ENCODE results near the gene DGKD. TPM values are rescaled to one million over a fixed set of nuclear protein-coding genes. Genes with fewer than 3 reads are reported as not detected.

DGKD gene
- total RNA-seq, 1 donor from 2014 or later, result 15.3 TPM

DNA sequence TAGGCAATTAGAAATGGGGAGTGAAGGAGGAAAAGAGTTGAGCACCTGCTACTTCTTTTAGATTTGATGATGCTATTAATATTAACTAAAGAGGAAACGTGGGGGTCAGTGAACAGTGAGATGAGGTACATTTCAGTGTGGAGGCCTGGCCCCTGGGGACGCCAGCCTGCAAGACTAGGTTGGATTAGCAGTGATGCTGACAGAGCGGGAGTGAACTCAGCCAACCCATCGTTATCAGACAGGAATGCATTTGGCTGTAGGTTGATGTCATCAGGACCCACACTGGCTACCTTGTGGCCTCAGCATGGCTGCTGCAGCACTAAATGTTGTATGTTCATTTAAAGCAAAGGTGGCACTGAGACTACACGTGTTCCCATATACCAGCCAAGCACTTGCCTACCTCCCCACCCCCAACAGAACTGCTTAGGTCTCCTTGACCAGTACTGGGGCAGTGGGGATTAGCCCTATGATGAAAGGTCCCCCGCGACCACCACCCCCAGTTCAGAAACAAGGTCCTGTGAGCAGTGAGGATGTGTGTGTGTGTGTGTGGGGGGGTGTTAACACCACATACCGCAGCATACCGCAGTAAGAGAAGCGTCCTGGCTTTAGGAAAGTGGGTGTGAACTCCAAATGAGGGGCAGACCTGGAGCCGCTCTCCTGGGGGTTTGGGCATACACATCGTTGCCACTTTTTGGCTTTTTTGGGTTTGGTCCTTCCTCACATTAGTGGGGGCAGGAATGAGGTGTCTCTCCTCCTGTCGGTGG is 26.0 kb downstream of the DGKD start:
- H3K4me3 Mint-ChIP-seq (ENCODE audit: unreplicated experiment), result no peak overlapping the region
- H3K27me3 Mint-ChIP-seq (ENCODE audit: unreplicated experiment), result peaks cover 1% of the 10 kb centered on the region
- H3K36me3 Mint-ChIP-seq (ENCODE audit: low read depth, unreplicated experiment), result no peaks in the 10 kb centered on the region
- H3K27ac Mint-ChIP-seq (ENCODE audit: unreplicated experiment), result no peak overlapping the region
- TF ChIP-seq, protein P1, sequence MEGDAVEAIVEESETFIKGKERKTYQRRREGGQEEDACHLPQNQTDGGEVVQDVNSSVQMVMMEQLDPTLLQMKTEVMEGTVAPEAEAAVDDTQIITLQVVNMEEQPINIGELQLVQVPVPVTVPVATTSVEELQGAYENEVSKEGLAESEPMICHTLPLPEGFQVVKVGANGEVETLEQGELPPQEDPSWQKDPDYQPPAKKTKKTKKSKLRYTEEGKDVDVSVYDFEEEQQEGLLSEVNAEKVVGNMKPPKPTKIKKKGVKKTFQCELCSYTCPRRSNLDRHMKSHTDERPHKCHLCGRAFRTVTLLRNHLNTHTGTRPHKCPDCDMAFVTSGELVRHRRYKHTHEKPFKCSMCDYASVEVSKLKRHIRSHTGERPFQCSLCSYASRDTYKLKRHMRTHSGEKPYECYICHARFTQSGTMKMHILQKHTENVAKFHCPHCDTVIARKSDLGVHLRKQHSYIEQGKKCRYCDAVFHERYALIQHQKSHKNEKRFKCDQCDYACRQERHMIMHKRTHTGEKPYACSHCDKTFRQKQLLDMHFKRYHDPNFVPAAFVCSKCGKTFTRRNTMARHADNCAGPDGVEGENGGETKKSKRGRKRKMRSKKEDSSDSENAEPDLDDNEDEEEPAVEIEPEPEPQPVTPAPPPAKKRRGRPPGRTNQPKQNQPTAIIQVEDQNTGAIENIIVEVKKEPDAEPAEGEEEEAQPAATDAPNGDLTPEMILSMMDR (IDR thresholded peaks at IDR 0.05; ENCODE audit: unreplicated experiment), result no peak
- no peaks in the 10 kb centered on the region for H3K9me3 Mint-ChIP-seq (ENCODE audit: unreplicated experiment)
- H3K4me1 Mint-ChIP-seq (ENCODE audit: unreplicated experiment), result no peaks in the 10 kb centered on the region
- no peak for DNase-seq (ENCODE audit: low spot score)

DNA sequence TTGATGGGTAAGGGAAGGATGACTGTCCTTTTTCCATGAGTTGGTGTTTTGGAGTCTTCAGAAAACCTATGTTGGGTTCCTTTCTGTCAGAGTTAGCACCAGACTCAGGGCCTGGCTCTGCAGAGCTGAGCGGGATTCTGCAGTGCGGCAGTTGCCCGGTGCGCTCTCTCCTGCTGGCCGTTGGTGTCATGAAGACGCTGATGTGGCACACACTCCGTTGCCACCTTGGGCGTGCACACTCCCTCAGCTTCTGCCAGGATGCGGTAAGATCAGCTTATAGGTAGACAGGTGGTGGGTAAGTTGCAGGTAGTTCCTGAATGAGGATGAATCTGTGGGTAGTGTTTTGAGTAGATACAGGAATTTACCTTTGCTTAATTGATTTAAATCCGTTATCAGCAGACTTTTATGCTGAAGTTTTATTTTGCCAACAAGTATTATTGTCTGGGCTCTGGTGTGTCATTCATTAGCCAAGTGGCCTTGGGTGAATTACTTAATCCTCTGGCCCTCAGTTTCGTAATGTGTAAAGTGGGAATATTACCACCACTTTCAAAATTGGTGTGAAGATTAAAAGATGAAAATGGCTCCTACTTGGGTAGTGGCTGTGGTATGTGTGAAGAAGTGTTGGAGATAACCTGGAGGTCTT is 26.8 kb downstream of the DGKD start:
- TF ChIP-seq, protein P1 (IDR thresholded peaks at IDR 0.05; ENCODE audit: unreplicated experiment), result no peak
- H3K9me3 Mint-ChIP-seq (ENCODE audit: unreplicated experiment), result no peaks in the 10 kb centered on the region
- no peaks in the 10 kb centered on the region for H3K4me1 Mint-ChIP-seq (ENCODE audit: unreplicated experiment)
- no peak overlapping the region for H3K4me3 Mint-ChIP-seq (ENCODE audit: unreplicated experiment)
- peaks cover 1% of the 10 kb centered on the region for H3K27me3 Mint-ChIP-seq (ENCODE audit: unreplicated experiment)
- DNase-seq (ENCODE audit: low spot score), result no peak
- H3K36me3 Mint-ChIP-seq (ENCODE audit: low read depth, unreplicated experiment), result no peaks in the 10 kb centered on the region
- H3K27ac Mint-ChIP-seq (ENCODE audit: unreplicated experiment), result no peak overlapping the region

DNA sequence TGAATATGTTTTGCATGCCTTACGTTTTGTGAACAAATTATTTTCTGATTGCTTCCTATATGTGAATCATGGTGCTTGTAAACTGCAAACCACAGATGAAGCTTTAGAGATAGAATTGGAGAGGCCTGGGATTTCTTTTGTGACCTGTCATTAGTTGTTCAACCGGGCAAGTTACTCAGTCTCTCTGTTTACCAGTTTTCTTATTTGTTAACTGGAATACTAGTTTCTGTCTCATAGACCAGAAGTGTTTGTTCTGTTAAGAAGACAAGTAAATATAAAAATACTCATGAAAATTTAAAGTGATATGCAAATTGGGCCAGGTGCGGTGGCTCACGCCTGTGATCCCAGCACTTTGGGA is 27.3 kb downstream of the DGKD start:
- Mint-ChIP-seq H3K4me3 (ENCODE audit: unreplicated experiment) (no peak overlapping the region), H3K4me1 (ENCODE audit: unreplicated experiment) (no peaks in the 10 kb centered on the region), H3K9me3 (ENCODE audit: unreplicated experiment) (no peaks in the 10 kb centered on the region), H3K36me3 (ENCODE audit: low read depth, unreplicated experiment) (no peaks in the 10 kb centered on the region), H3K27ac (ENCODE audit: unreplicated experiment) (no peak overlapping the region), H3K27me3 (ENCODE audit: unreplicated experiment) (peaks cover 1% of the 10 kb centered on the region)
- DNase-seq (ENCODE audit: low spot score), result no peak
- TF ChIP-seq, protein P1 (IDR thresholded peaks at IDR 0.05; ENCODE audit: unreplicated experiment), result no peak

DNA sequence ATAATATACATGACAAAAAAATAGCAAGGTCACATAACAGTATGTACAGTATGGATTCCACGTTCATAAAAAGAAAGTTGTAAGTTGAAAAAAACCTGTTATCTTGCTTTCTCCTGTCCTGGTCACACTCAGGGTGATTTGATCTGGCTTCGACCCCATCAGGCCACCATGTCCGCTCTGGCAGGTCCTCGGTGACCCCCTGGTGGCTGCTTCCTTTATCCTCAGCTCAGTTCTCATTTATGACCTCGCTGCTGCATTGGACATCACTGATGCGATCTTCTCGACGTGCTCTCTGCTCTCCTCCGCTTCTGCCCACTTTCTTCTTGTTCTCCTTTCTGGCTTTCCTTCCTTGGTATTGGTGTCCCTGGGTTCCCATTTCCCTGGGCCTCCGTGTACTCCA is 29.7 kb downstream of the DGKD start:
- no peak overlapping the region for H3K4me3 Mint-ChIP-seq (ENCODE audit: unreplicated experiment)
- TF ChIP-seq, protein P1 (IDR thresholded peaks at IDR 0.05; ENCODE audit: unreplicated experiment), result no peak
- H3K27ac Mint-ChIP-seq (ENCODE audit: unreplicated experiment), result no peak overlapping the region
- H3K27me3 Mint-ChIP-seq (ENCODE audit: unreplicated experiment), result peaks cover 1% of the 10 kb centered on the region
- no peak for DNase-seq (ENCODE audit: low spot score)
- H3K4me1 Mint-ChIP-seq (ENCODE audit: unreplicated experiment), result no peaks in the 10 kb centered on the region
- no peaks in the 10 kb centered on the region for H3K36me3 Mint-ChIP-seq (ENCODE audit: low read depth, unreplicated experiment)
- no peaks in the 10 kb centered on the region for H3K9me3 Mint-ChIP-seq (ENCODE audit: unreplicated experiment)

DNA sequence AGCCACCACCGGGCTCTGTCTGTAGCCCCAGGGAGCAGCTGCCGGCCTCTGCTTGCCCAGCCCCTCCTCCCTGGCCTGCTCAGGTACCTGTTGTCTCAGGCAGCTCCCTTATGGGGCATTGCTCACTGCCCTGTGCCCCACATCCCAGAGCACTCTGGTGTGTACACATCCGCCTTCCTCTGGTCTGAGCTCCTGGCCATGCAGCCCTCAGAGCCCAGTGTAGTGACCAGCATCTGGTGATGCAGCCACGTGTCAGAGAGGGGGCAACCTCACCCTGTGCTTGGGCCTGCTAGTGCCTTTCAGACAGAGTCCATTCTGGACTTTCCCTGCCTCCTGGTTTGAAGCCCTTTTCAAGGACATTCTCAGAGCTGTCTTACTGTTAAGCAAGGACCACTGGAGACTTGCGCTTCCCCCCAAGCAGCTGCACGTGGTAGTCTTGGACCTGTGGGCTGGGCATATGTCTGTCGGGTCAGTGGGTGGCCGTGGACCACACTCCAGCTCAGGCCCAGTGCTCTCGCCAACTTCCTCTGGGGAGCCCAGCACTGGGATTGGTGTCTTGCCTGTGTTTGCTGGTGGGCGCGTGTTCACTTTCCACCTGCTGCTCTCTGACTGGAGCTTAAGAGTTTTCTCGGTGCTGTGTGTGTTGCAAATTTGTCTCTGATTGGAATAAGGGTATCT is 30.7 kb downstream of the DGKD start:
- no peaks in the 10 kb centered on the region for H3K36me3 Mint-ChIP-seq (ENCODE audit: low read depth, unreplicated experiment)
- H3K27me3 Mint-ChIP-seq (ENCODE audit: unreplicated experiment), result peaks cover 1% of the 10 kb centered on the region
- H3K4me3 Mint-ChIP-seq (ENCODE audit: unreplicated experiment), result no peak overlapping the region
- no peak overlapping the region for H3K27ac Mint-ChIP-seq (ENCODE audit: unreplicated experiment)
- TF ChIP-seq, protein P1 (IDR thresholded peaks at IDR 0.05; ENCODE audit: unreplicated experiment), result no peak
- H3K9me3 Mint-ChIP-seq (ENCODE audit: unreplicated experiment), result no peaks in the 10 kb centered on the region
- DNase-seq (ENCODE audit: low spot score), result no peak
- no peaks in the 10 kb centered on the region for H3K4me1 Mint-ChIP-seq (ENCODE audit: unreplicated experiment)
